Hindlimb muscle (tissue), 1 donor: ENCODE data around the gene EPHA4. TPM values are rescaled to one million over a fixed set of nuclear protein-coding genes. Genes with fewer than 3 reads are reported as not detected.

Experiments
- DNase-seq: peaks from one replicate; pipeline ENCODE4 v3.0.0-alpha.2; 2013
- polyA plus RNA-seq: library from polyadenylated mRNA; unstranded; fragments of 120-200 nt; gene quantifications from one replicate; pipeline ENCODE4 v1.2.1, GENCODE V29; 2013; ENCODE audit not compliant: insufficient read length

Gene EPHA4
- polyA plus RNA-seq, 1 donor = 12.2 TPM

- no peak for DNase-seq
These were observed 182.2 kb downstream of the EPHA4 start for GRCh38 chr2:221389904-221390303.

- no peak for DNase-seq
These were observed 182.7 kb downstream of the EPHA4 start for GRCh38 chr2:221389421-221389820.

GRCh38 chr2:221388891-221389290 lies 183.2 kb downstream of the EPHA4 start:
- DNase-seq = no peak

GRCh38 chr2:221385716-221386115 lies 186.4 kb downstream of the EPHA4 start:
- no peak for DNase-seq

GRCh38 chr2:221381928-221382488 lies 190.1 kb downstream of the EPHA4 start:
- no peak for DNase-seq

- DNase-seq = no peak
These were observed 191.4 kb downstream of the EPHA4 start for GRCh38 chr2:221380686-221381085.

- DNase-seq = no peak
These were observed 192.0 kb downstream of the EPHA4 start for GRCh38 chr2:221380062-221380461.

GRCh38 chr2:221377597-221377996 lies 194.5 kb downstream of the EPHA4 start:
- no peak for DNase-seq

- no peak for DNase-seq
These were observed 195.0 kb downstream of the EPHA4 start for GRCh38 chr2:221377066-221377465.

- DNase-seq = no peak
These were observed 197.9 kb downstream of the EPHA4 start for GRCh38 chr2:221374234-221374633.

GRCh38 chr2:221372907-221373306 lies 199.2 kb downstream of the EPHA4 start:
- no peak for DNase-seq

GRCh38 chr2:221372159-221372884 lies 199.8 kb downstream of the EPHA4 start:
- DNase-seq = no peak

GRCh38 chr2:221371347-221371746 lies 200.8 kb downstream of the EPHA4 start:
- no peak for DNase-seq

GRCh38 chr2:221370857-221371211 lies 201.3 kb downstream of the EPHA4 start:
- DNase-seq = no peak

GRCh38 chr2:221370076-221370856 lies 201.8 kb downstream of the EPHA4 start:
- DNase-seq = no peak
